Hindlimb muscle (tissue), 1 donor: ENCODE measurements around the gene HOXD8. TPM values are rescaled to one million over a fixed set of nuclear protein-coding genes. Genes with fewer than 3 reads are reported as not detected.

ENCODE experiments used
- DNase-seq: peaks from one replicate; pipeline ENCODE4 v3.0.0-alpha.2; 2013
- polyA plus RNA-seq: library from polyadenylated mRNA; unstranded; fragments of 120-200 nt; gene quantifications from one replicate; pipeline ENCODE4 v1.2.1, GENCODE V29; 2013; ENCODE audit not compliant: insufficient read length

HOXD8 gene
- polyA plus RNA-seq, 1 donor = 45.0 TPM

- DNase-seq = no peak
These were observed 18.4 kb downstream of the HOXD8 start for GRCh38 chr2:176147800-176148496.

GRCh38 chr2:176148751-176149421 is 19.4 kb downstream of the HOXD8 start:
- no peak for DNase-seq

DNA sequence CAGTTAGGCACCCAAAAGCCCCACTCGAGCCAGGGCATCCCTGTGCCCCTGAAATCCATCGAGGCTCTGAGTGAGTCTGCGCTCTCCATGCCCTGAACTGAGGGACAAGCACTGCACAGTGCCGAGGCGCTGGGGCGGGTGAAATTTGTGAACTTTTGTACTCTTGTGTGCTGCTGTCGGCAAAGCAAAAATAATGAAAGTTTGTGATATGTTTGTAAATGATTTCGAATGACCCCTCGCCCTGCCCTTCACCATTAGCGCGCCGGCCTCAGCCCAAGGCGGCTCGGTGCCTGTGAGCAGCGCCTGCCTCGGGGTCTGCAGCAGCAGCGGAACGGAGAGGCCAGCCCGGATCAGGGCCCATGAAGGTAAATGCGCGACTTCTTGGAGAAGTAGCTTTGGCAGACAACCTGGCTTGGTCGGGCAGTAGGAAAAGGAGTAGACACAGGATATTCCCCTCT is 20.0 kb downstream of the HOXD8 start:
- DNase-seq = no peak

- DNase-seq = no peak
These were observed 20.6 kb downstream of the HOXD8 start for GRCh38 chr2:176149939-176150583.

DNA sequence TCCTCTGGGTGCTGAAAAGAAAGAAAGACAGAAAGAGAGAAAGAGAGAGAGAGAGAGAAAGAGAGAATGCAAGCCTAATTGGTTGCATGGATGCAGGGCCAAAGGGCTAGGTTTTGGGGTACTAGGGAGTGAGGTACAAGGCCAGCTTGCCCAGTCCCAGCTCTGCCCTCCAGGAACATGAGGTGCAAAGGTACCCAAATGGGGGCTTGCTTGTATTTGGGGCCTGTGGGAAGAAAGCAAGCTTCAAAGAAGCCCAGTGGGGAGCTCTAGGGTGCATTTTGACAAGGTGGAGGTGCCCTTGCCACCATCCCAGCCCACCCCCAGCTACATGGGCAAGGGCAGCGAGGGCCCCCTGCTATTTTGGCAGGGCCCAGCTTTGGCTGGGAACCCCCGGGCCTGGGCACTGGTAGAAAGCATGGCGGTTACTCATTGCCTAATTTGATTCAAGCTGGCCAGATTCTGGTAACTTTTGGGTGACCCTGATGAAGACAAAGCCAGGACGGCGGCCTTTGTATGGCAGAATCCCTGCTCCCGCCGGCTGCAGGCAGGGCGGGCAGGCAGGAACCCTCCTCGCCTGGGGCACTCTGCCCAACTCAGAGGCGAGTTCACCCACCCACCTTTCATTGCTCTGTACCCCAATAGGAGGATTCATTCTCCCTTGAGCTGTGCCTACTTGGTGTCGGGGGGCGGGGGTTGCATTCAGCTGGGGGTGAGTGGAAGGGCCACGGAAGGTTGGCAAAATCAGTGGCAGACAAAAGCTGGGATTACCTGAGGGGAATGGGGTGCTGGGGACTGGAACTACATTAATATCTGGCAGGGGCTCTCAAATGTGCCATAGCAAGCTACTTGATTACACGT is 21.3 kb downstream of the HOXD8 start:
- DNase-seq = no peak

DNA sequence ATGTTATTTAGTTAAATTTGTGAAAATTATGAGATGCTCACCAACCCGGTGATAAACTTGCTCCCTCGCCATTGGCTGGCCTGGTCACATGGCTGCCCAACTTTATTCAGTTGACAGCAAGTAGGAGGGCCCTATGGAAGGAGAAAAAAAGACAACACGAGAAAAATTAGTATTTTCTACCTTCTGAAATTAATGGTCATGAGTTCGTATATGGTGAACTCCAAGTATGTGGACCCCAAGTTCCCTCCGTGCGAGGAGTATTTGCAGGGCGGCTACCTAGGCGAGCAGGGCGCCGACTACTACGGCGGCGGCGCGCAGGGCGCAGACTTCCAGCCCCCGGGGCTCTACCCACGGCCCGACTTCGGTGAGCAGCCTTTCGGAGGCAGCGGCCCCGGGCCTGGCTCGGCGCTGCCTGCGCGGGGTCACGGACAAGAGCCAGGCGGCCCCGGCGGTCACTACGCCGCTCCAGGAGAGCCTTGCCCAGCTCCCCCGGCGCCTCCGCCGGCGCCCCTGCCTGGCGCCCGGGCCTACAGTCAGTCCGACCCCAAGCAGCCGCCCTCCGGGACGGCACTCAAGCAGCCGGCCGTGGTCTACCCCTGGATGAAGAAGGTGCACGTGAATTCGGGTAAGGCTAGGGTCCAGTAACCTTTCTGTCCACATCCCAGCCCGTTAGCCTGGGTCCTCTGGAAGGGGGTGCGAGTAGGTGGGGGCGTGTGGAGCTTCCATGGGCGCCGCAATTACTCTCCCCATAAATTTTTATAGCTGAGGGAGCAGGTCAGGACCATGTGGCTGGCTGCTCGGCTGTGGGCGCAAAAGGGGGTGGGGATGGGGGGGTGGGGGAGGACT is 22.2 kb downstream of the HOXD8 start, which contains the start of gene HOXD4:
Gene HOXD4 (plus strand): TSS at position 109 of the 846 bp plus-strand sequence. CDS start 84 bp downstream, at position 193.
- DNase-seq = no peak

- no peak for DNase-seq
These were observed 23.1 kb downstream of the HOXD8 start for GRCh38 chr2:176152350-176153181.

DNA sequence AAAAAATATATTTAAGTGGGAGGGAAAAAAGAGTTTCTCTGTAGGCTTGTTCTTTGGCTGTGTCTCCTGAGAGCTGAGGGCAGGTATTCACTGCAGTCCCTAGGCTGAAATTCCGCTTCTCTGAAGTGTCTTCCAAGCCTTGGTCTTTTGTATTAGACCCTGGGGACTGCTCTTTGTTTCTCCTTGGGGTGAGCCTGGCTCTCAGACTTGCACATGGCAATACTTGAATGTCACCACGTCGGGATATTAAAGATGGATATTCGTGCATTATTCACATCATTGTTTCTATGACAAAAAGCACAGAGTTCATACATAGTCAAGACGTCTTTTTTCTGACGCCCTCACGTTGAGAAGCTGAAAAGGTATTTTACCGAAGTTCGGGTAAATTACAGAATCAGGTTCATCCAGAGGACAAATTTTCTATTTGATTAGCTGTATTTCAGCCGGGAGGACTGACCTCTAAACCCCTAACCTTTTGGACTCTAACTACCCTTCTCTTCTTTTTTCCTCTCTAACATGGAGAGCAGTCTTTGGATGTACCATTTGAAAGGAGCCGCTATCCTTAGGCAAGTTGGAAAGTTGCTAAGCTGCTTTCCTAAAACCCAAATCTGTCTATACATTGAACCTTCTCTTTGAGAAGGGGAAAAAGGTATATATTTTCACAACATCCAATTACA is 25.2 kb downstream of the HOXD8 start:
- DNase-seq = no peak

DNA sequence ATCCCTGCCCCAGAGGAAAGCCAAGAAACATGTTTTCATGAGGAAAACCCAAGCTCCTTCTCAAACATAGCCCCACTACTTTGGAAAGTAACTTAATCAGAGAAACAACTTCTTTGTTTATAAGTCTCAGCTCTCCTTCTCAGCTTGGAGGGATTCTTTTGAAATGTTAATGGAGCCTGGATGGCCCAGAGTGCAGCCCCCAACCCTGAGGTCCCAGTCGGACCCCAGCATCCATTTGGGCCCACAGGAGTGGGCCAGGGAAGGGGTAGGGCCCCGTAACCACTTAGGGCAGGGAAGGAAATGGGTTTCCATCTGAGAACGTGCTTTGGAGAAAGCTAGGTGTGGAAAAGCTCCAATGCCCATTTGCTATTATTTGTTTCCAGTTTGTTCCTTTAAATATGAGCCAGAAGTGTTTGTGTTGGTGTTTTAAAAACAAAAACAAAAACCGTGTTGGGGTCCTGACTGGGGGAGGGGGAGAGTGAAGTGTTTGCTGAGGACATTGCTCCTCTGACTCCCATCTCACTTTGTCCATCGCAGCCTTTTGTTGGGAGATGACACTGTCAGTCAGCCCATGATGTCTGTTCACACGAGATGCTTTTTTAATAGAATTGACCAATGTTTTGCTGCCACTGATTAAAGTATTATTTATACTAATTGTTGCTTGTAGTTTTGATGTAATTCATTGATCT is 26.0 kb downstream of the HOXD8 start:
- DNase-seq = no peak

GRCh38 chr2:176156301-176156806 is 26.8 kb downstream of the HOXD8 start:
- no peak for DNase-seq

DNA sequence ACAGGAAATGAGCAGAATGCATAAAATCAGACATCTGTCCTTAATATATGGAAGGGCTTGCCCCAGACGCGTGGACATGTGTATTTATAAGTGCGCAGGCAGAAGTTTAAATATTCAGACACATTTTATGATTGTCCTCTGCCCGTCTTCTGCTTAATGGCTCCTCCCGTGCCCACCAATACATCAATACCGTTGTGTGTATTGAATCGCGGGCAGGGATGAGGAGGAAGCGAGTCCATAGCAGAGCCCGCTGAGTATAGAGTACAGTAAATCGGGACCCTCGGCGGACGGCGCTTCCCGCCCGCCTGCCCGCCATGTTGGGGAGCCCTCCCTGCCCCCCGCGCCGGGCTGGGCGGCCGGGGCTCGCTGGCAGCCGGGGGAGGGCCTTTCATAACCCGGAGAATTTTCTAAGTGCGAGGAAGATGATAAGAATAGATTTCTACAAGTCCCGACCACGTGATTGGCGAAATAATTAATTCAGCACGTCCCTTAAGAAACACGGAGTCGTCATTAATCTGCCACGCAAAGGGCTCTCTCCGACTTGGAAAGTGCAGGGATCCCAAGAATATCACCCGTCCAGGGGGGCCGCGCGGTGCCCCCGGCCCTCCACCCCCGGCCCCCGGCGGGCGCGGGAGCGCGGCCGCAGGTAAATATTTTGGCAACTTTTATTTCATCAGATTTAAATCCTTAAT is 27.4 kb downstream of the HOXD8 start, which contains the start of gene HOXD3:
Gene HOXD3 (plus strand): TSS at position 501 of the 692 bp plus-strand sequence. CDS start 11,808 bp downstream, outside the sequence.
- DNase-seq = no peak

GRCh38 chr2:176157499-176158185 is 28.1 kb downstream of the HOXD8 start:
- DNase-seq = no peak

- DNase-seq = no peak
These were observed 28.7 kb downstream of the HOXD8 start for GRCh38 chr2:176158186-176158591.

- DNase-seq = no peak
These were observed 29.6 kb downstream of the HOXD8 start for GRCh38 chr2:176158855-176159662.

GRCh38 chr2:176159663-176160250 is 30.3 kb downstream of the HOXD8 start:
- no peak for DNase-seq

DNA sequence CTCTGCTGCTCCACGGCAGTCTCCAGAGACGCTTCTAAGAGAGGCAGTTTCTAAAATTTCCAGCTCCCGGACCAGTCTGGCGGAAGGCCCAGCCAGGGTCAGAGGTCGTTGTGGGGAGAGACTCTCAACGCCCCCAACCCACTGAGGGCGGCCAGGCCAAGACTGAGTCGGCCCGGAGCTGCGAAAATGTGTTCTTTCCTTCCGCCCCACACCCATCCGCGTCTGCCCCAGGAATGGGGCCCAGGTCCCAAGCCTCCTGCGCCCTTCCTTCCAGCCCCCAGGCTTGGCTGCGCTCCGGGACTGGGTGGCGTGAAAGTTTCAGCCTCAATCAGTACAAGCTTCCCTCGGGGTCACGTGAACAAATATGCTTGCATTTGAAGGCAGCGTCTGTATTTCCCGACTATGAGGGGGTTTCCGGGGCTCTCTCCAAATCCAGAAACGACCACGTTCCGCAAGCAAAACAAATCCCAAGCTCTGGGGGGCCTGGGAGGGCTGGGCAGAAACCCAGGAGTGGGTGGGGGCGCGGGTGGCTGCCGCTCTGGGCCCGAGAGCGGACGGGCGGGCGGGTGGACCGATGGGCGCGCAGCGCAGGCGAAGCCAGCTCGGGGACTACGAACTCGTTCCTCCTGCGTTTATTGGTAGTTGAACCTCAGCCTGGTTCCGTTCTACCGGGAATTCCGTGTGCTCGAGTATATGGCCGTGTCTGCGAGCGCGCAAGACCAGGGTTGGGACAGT is 30.9 kb downstream of the HOXD8 start:
- DNase-seq = no peak
